Effector CD4-positive, alpha-beta T cell (primary cell): ENCODE results near the gene STRN3.
"Not testable (repeated sequence)": the region's sequence is repeated elsewhere in the genome, so short reads cannot be mapped to it uniquely, and the experiment has no call there.

ENCODE experiments used
- DNase-seq: peaks from one replicate; pipeline ENCODE4 v3.0.0-alpha.2; 2020

STRN3 gene

DNA sequence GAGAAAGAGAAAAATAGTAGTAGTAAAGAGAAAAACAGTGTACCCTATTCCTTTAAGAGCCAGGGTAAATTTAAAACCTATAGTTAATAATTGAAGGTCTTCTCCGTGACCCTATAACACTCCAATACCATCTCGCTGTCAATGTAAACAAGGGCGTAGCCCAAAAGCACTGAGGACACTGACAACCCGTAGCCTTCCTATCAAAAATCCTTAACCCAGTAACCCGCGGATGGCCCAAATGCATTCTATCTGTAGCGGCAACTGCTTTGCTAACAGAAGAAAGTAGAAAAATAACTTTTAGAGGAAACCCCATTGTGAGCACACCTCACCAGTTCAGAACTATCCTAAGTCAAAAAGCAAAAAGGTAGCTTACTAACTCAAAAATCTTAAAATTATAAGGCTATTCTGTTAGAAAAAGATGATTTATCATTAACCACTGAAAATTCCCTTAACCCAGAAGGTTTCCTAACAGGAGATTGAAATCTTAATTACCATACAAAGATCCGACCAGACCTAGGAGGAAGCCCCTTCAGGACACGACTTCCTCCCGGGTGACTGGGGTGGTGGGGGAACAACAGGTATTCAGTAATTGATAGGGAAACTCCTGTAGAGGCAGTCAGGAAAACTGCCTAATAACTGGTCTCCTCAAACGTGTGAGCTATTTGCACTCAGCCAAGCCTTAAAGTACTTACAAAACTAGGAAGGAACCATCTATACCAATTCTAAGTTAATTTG, 58.6 kb downstream of the STRN3 start:
- not testable (repeated sequence) for DNase-seq

DNA sequence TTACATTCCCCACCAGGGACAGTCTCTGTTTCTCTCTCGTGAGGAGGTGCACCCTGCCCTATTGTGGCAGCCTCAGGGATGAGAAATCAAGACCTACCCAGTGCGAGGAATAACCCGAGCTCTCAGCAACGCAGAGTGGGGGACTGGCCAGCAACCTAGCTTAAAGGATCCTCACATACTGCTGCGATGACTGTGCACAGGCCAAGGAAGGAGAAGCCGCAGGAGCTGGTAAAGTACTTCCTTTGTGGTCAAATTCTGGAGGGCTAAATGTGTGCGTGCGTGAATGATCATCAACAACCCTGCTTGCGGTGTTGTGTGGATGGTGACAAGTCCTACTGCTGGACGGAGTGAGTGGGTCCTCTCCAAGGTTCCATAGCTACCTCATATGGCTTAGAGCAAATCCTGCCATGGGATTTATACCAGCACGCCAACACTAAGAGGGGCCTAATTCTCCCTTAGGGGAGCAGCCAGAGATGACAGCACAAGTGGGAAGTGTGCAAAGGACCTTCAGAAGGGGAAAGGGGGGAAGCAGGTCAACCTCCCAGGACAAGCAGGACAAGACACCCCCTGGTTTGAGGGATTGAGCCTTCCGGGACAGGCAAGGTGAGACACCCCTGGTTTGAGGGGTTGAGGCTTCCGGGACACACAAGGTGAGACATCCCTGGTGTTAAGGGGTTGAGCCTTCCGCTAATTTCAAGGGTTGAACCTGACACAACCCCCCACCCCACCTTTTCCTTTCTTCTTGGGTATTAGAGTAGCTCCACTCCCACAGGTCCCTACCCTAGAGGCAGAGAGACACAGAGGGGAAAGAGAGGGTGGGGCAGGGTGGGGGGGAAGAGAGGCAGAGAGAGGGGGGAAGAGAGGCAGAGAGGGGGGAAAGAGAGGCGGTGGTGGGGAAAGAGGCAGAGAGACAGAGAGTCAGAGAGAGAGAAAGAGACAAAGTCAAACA, 59.5 kb downstream of the STRN3 start:
- no peak for DNase-seq

DNA sequence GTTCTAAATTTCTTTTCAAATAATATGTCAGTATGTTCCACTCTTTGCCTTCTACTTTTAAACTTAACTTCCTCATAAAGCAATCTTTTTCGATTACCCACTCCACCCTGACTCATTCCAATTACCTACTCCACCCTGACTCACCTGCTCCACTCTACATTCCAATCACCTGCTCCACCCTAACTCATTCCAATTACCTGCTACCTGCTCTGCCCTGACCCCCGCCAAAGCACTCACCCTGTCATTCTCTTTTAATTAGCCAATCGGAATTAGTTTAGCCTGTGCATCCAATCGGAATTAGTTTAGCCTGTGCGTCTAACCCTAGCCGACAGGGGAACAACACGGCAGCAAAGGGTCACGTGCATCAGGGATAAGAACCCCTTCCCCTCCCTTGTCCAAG, 60.3 kb downstream of the STRN3 start:
- not testable (repeated sequence) for DNase-seq

DNA sequence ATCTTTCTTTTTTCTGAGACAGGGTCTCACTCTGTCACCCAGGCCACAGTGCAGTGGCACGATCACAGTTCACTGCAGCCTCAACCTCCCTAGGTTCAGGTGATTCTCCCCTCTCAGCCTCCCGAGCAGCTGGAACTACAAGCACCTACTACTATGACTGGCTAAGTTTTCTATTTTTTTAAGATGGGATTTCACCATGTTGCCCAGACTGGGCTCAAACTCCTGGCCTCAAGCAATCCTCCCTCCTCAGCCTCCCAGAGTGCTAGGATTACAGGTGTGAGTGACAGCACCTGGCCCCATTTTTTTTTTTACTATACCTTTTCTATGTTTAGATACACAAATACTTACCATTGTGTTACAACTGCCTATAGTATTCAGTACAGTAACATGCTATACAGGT, 63.6 kb downstream of the STRN3 start:
- DNase-seq: not testable (repeated sequence)

DNA sequence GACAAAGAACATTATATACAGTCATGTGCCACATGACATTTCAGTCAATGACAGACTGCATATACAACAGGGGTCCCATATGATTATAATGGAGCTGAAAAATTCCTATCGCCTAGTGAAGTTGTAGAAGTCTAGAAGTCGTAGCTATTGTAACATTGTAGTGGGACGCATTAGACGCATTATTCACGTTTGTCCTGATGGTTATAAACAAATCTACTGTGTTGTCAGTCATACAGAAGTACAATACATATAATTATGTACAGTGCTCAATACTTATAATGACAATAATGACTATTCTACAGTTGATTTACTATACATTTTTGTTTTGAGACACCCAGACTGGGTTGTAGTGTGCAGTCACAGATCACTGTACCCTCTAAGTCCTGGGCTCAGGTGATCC, 64.8 kb downstream of the STRN3 start:
- DNase-seq: no peak

DNA sequence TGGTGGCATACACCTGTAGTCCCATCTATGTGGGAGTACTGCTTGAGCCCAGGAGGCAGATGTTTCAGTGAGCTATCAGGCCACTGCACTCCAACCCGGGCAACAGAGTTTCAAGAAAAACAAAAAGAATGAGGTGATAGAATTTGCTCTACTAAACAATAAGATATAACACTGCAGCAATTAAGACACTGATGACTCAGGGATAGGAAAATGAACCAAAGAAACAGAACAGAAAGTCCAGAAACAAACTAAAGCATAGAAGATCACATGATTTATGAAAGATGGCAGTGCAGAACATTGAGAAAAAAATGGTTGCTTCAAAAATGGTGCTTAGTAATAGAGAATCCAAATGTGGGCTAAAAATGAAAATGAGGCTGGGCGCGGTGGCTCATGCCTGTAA, 66.0 kb downstream of the STRN3 start:
- no peak for DNase-seq

DNA sequence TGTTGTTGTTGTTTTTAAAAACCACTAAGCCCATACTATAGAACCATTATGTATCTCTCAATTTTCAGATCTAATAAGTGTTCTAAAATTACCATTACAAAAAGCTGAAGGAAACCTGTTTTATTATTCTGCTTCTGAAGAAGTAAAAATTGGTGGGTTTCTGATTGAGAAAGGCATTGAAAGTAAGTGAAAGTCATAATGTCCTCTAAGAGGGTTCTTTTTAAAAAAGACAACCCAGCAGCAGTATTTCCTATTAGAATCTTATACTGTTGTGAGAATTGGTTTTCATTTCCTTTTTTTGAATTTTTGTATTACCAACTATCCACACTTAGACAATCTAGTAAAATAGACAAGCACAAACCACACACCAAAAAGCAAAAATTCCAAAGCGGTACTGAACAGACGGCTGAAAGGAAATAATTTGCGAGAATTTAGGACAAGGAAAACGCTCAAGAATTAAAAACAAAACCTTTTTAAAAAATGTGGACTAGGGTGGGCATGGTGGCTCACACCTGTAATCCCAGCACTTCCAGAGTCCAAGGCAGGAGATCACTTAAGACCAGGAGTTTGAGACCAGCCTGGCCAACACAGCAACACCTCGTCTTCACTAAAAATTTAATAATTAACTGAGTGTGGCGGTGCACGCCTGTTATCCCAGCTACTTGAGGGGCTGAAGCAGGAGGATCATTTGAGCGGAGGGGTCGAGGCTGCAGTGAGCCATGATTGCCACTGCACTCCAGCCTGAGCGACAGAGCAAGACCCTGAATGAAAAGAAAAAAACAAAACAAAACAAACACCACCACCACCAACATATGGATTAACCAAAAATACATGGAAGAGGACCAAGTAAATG, 67.4 kb downstream of the STRN3 start:
- no peak for DNase-seq

DNA sequence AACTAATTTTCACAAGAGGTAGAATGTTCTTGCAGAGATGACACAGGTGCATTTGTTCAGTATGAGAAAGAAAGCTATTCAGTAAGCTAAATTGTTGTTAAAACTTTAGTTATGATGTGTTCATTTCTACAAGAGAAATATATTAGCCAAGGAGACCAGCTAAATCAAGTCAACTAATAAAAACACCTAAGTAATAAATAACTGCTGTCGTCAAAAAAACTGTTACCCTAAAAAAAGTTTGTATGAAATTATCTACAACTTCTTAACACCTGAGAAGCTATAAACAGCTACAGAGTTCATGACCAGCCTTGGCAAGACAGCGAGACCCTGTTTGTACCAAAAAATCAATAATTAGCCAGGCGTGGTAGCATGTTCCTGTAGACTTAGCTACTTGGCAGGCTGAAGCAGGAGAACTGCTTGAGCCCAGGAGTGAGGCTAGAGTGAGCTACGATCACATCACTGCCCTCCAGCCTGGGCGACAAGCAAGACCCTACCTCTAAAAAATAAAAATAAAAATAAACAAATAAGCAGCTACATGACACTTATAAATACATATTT, 68.3 kb downstream of the STRN3 start:
- DNase-seq: no peak

DNA sequence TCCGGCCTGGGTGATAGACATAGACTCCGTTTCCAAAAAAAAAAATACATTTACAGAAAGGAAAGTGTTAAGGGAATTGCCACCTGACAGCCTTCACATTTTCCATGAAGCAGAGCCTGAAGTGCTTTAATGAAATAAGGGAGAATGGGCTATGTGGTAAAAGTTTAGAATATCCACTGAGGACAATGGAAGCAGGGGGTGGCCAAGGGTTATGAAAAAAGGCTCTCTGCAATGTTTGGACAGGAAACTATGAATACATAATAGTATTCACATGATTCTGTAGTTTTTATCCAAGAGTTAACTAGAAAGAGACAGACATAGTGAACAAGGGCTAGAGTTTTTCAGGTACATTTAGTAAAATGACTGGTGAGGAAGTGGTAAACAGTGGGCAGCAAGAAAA, 76.5 kb downstream of the STRN3 start:
- no peak for DNase-seq

DNA sequence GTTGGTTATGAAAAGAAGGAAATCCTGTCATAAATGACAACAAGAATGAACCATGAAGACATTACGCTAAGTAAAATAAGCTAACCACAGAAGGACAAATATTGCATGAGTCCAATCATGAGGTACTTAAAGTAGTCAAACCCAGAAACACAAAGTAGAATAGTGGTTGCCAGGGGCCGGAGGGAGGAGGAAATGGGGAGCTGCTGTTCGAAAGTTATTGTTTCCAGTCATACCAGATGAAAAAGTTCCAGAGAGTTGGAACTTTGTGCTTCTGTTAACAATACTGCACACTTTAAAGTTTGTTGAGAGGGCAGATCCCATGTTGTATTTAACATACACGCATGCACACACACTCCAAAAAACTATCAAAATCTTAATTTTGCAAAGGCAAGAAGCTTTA, 82.5 kb downstream of the STRN3 start:
- no peak for DNase-seq

DNA sequence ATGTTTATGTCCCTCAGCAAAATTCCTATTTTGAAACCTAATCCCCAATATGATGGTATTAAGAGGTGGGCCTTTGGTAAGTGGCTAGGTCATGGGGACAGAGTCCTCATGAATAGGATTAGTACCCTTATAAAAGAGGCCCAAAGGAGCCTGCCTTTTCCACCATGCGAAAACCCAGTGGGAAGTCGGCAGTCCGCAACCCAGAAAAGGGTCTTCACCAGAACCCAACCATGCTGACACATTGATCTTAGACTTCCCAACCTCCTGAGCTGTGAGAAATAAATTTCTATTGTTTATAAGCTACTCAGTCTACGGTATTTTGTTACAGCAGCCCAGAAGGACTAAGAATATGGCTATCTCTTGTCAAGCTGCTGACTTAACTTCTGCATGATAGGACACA, 85.3 kb downstream of the STRN3 start:
- no peak for DNase-seq

DNA sequence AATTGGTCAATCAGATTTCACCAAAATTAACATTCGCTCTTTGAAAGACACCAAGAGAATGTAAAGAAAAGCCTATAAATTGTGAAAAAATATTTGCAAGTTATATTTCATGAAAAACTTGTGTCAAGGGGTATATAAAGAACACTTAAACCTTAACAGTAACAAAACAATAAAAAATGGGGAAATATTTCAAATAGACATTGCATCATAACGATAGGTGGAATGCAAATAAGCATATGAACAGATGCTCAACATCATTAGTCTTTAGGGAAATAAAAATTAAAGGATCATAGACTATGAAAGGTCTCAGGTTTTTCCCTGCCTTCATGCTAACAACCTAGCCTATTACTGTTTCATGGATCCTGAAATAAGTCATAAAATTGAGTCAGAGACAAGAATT, 87.6 kb downstream of the STRN3 start:
- no peak for DNase-seq

DNA sequence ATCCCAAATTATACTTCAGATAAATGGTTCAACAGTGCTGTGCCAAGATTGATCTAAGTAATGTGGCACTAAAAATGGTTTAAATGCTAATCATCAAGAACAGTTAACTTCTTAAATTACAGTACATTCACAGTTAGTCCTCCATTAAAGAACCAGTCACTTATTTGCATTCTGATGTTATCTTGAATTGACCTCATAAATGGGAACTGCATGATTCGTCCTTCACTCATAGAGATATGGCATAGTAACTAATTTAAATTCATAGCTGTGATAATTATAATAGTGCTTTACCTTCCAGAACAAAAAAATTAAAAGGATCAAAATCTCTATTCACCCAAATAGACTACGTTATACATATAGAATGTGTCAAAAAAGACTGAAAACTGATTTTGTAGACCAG, 90.7 kb downstream of the STRN3 start:
- DNase-seq: no peak

DNA sequence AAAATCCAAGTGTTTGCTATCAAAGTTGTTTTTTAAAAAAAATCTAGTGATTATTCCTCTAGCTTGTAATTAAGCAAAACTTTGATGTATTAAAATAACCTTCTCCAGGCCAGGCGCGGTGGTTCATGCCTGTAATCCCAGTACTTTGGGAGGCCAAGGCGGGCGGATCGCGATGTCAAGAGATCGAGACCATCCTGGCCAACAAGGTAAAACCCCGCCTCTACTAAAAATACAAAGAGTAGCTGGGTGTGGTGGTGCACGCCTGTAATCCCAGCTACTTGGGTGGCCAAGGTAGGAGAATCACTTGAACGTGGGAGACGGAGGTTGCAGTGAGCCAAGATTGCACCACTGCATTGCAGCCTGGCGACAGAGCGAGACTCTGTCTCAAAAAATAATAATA, 92.2 kb downstream of the STRN3 start:
- not testable (repeated sequence) for DNase-seq

DNA sequence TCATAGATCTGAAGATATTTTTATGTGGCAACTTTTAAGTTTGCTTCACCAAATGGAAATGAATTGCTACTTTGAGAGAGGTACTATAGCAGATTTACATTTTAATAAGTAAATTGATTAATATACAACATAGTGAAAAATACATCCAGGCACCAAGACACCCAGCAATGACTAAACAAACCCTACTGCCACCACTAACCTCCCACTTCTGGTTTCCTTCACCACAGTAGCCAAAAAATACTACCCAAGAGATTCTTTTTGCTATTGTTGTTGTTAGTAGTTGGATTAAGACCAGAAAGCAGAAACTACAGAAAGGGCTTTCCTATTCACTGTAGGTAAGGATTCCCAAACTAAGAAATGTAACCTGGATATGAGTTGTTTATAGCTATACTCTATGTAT, 97.7 kb downstream of the STRN3 start:
- DNase-seq: no peak

DNA sequence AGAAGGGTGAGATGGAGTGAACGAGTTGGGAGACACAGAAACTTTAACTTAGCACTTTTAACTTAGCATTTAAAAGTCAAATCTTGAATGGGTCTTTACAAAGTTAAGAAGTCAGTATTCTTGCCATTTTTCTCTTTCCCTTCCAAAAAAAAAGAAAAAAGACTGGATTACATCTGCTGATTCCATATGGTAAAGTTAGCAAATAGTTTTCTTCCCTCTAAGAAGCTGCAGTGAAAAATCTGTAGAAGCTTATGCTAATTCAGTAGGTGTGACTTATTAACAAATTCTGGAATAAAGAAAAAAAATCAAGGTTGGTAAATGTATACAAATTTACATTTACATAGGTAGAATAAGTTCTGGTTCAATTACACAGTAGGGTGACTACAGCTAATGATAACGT, 100.9 kb downstream of the STRN3 start:
- no peak for DNase-seq

DNA sequence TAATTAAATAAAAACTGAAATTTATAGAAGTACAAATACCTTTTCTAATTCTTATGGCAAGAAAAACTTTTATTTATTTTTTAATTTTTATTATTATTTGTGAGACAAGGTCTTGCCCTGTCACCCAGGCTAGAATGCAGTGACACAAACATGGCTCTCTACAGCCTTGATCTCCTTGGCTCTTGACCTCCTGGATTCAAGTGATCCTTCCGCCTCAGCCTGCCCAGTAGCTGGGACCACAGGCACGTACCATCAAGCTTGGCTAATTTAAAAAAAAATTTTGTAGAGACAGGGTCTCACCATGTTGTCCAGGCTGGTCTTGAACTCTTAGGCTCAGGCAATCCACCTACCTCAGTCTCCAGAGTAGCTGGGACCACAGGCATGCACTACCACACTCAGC, 104.4 kb downstream of the STRN3 start:
- DNase-seq: no peak

DNA sequence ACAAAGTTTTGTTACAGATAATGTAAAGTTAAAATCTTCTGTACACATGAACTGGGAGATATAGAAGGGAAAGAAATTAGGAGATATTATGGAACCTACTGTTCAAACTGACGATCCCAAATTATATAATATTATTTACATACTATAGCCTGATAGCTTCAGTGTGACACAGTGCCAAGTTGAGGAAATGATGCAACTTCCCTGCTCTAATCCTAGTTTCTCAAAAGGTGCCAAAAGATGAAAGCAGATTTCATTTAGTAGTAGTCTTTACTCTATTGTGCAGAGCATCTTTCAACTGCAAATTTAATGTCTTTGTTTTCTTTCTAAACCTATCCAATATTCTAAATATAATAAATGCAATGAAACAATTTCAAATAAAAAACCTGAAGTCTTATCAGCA, 104.9 kb downstream of the STRN3 start:
- DNase-seq: no peak

DNA sequence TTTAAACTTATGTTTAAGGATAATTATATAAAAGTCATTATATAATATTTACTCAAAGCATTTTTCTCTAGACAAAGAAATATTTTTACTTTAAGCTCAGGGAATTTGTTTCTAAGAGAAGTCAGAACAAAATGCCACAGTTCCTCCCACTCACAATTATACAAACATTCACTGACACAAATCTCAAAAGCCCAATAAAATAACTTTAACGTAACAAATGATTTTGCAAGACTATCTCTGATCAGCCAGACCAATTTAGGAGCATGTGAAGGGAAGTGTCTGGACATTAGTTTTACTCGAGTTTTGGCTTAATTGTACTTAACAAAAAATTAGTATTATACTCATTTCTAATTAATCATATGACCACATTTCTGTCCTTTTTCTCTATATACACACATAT, 110.6 kb downstream of the STRN3 start:
- no peak for DNase-seq

DNA sequence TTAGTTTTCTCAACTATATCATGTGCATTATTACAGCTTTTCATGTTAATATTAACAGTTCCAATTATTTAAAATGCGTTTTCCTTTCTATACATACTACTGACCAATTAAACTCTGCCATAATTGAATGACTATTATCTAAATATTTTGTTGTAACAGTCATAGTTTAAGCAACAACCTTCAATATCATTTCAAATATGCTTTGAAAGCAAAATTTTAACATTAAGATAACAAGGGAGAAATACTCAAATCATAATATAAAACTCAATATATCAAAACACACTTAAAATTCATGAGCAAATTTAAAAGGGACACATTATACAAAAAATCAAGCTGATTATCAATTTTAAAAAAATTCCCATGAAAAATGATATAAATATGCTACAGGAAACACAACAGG, 111.4 kb downstream of the STRN3 start:
- no peak for DNase-seq

DNA sequence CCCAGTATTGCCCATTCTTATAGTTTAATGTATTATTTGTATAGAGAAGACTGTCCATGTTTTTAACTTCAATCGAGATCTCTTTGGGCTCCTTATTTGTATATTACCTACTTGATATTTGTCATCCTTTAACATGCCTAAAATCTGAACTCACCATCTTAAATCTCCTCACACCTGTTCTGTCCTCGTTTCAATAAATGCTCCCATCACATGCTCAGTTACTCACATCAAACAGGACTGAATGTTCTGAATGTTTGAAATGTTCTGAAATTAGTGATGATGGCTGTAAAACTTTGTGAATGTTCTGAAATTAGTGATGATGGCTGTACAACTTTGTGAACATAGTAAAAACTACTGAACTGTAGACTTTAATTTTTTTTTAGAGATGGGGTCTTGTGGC, 117.4 kb downstream of the STRN3 start:
- no peak for DNase-seq

DNA sequence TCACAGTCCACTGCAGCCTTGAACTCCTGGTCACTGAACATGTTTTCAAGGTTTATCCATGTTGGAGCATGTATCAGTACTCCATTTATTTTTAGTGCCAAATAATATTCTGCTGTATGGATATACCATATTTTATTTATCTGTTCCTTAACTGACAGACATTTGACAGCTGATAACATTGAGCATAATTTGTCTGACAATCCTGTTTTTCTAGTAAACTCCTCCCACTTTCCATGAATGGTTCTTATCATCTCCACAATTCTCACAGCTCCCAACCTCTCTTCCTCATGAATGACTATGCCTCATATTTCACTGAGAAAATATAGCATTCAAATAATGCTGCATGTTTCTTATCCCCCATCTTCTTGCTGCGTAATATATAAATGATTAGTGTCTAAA, 118.5 kb downstream of the STRN3 start:
- DNase-seq: no peak
